Activated CD8-positive, alpha-beta memory T cell treated with anti-CD3 and anti-CD28 coated beads for 36 hours (primary cell): ENCODE data around the gene P4HB. TPM values are rescaled to one million over a fixed set of nuclear protein-coding genes. Genes with fewer than 3 reads are reported as not detected.

Experiments
- total RNA-seq, 2 experiments: library from RNA; stranded (reverse); gene quantifications; one replicate each; pipeline ENCODE4 v1.2.3, GENCODE V29; 2021

P4HB gene
- total RNA-seq, 2 experiments from 2014 or later: 493 to 503 TPM

Other genes with a start within 250 kb of the P4HB start
- 100 to 1,000 TPM; 114 to 119 TPM for gene NPLOC4, start 223.4 kb downstream of the P4HB start, total RNA-seq
- gene TSPAN10, start 223.3 kb downstream of the P4HB start, total RNA-seq: under 1 TPM; 0.19 to 0.23 TPM
- gene PDE6G, start 204.0 kb downstream of the P4HB start, total RNA-seq: 1 to 10 TPM; 2.5 to 4.3 TPM
- gene OXLD1, start 193.9 kb downstream of the P4HB start, total RNA-seq: 10 to 100 TPM; 49.1 to 55.7 TPM
- 10 to 100 TPM; 68.7 to 71.9 TPM for gene CCDC137, start 193.8 kb downstream of the P4HB start, total RNA-seq
- 10 to 100 TPM; 17.7 to 18.5 TPM for gene ARL16, start 176.7 kb downstream of the P4HB start, total RNA-seq
- gene HGS, start 176.5 kb downstream of the P4HB start, total RNA-seq: 100 to 1,000 TPM; 132 to 136 TPM
- 100 to 1,000 TPM; 230 to 235 TPM for gene MRPL12, start 157.2 kb downstream of the P4HB start, total RNA-seq
- 10 to 100 TPM; 39.6 to 39.8 TPM for gene SLC25A10, start 148.3 kb downstream of the P4HB start, total RNA-seq
- gene GCGR, start 56.4 kb downstream of the P4HB start, total RNA-seq: not detected
- 10 to 100 TPM; 44.5 to 46.3 TPM for gene MCRIP1, start 27.2 kb downstream of the P4HB start, total RNA-seq
- gene PPP1R27, start 25.5 kb downstream of the P4HB start, total RNA-seq: not detected
- gene ARHGDIA, start 10.8 kb upstream of the P4HB start, total RNA-seq: 100 to 1,000 TPM; 669 to 688 TPM
- 100 to 1,000 TPM; 305 to 310 TPM for gene ALYREF, start 31.1 kb upstream of the P4HB start, total RNA-seq
- gene ANAPC11, start 31.2 kb upstream of the P4HB start, total RNA-seq: 100 to 1,000 TPM; 147 TPM
- under 1 TPM in 1 of 2 experiments, not detected in 1; 0.17 TPM for gene NPB, start 41.7 kb upstream of the P4HB start, total RNA-seq
- gene PCYT2, start 50.9 kb upstream of the P4HB start, total RNA-seq: 10 to 100 TPM; 30.4 to 30.9 TPM
- 10 to 100 TPM; 37.1 to 39.7 TPM for gene SIRT7, start 57.6 kb upstream of the P4HB start, total RNA-seq
- 10 to 100 TPM; 28.2 to 29.7 TPM for gene MAFG, start 67.2 kb upstream of the P4HB start, total RNA-seq
- 100 to 1,000 TPM; 160 to 165 TPM for gene PYCR1, start 76.8 kb upstream of the P4HB start, total RNA-seq
- gene MYADML2, start 86.7 kb upstream of the P4HB start, total RNA-seq: not detected
- gene NOTUM, start 100.7 kb upstream of the P4HB start, total RNA-seq: under 1 TPM; 0.38 to 0.40 TPM
- gene ASPSCR1, start 117.1 kb upstream of the P4HB start, total RNA-seq: 10 to 100 TPM; 27.9 to 28.8 TPM
- gene CENPX, start 162.3 kb upstream of the P4HB start, total RNA-seq: 100 to 1,000 TPM; 154 to 158 TPM
- 10 to 100 TPM; 30.2 to 31.3 TPM for gene LRRC45, start 162.8 kb upstream of the P4HB start, total RNA-seq
- 1 to 10 TPM; 5.1 TPM for gene RAC3, start 171.1 kb upstream of the P4HB start, total RNA-seq
- 100 to 1,000 TPM; 119 to 129 TPM for gene DCXR, start 177.2 kb upstream of the P4HB start, total RNA-seq
- 10 to 100 TPM; 16.7 to 18.3 TPM for gene RFNG, start 191.3 kb upstream of the P4HB start, total RNA-seq
- gene GPS1, start 191.4 kb upstream of the P4HB start, total RNA-seq: 100 to 1,000 TPM; 118 TPM
- 100 to 1,000 TPM; 187 to 195 TPM for gene DUS1L, start 205.3 kb upstream of the P4HB start, total RNA-seq
- gene FASN, start 237.7 kb upstream of the P4HB start, total RNA-seq: 100 to 1,000 TPM; 302 to 305 TPM